HEK293 (cell line): Measurements from ENCODE around the gene SPTLC2.

Source experiments
- CTCF ChIA-PET: fragments of 350-600 bp; formaldehyde crosslinking; extraction: SDS; loops from one replicate; lab custom pipeline; 2021; ENCODE audit warnings: antibody characterized with exemption; lab: Yijun Ruan, JAX
- POLR2A ChIA-PET: fragments of 300-600 bp; formaldehyde crosslinking; extraction: SDS; loops from one replicate; lab custom pipeline; 2020; ENCODE audit warnings: antibody characterized with exemption, inconsistent platforms; lab: Yijun Ruan, JAX
- H3K27ac ChIP-seq: fragments of 200-500 bp; sonication (Bioruptor generic); 2 replicates; pipeline ENCODE4 v1.5.1; 2014; ENCODE audit warnings: low read depth, low read length, control low read depth, inconsistent platforms; ENCODE audit errors: extremely low read depth
- H3K36me3 ChIP-seq, 2 experiments: fragments of 200-500 bp in 1 of 2; sonication (Bioruptor generic) in 1 of 2; 1 replicate in 1 of 2; 2 replicates in 1 of 2; pipeline ENCODE4 v1.5.1; 2014 to 2017; ENCODE audit warnings: inconsistent platforms in 2 of 2, low read length in 2 of 2; ENCODE audit not compliant: control insufficient read depth in 2 of 2, insufficient read depth in 1 of 2
- H3K4me1 ChIP-seq: fragments of 200-500 bp; sonication (Bioruptor generic); 2 replicates; pipeline ENCODE4 v1.5.1; 2014; ENCODE audit warnings: mild to moderate bottlenecking, low read length, inconsistent platforms; ENCODE audit not compliant: control insufficient read depth, insufficient read depth
- H3K4me3 ChIP-seq: 2 replicates; pipeline ENCODE4 v1.5.1; 2011; ENCODE audit warnings: low read depth, mild to moderate bottlenecking, control low read depth, low read length, moderate library complexity
- H3K9me3 ChIP-seq: fragments of 200-500 bp; sonication (Bioruptor generic); 2 replicates; pipeline ENCODE4 v1.5.1; 2014; ENCODE audit warnings: low read depth, low read length, inconsistent platforms; ENCODE audit not compliant: control insufficient read depth, insufficient read depth
- AEBP2 ChIP-seq: fragments of 450-650 bp; formaldehyde crosslinking; IDR thresholded peaks from 2 replicates; pipeline ENCODE4 v1.5.1; 2016; ENCODE audit warnings: missing biosample characterization, missing genetic modification characterization, borderline replicate concordance
- HOXA7 ChIP-seq: sonication (generic); formaldehyde crosslinking; IDR thresholded peaks from 2 replicates; pipeline ENCODE4 v1.8.1; 2022; ENCODE audit warnings: missing genetic modification reagents, borderline replicate concordance
- KLF7 ChIP-seq: fragments of 450-650 bp; formaldehyde crosslinking; IDR thresholded peaks from 2 replicates; pipeline ENCODE4 v1.5.1; 2016; ENCODE audit warnings: missing biosample characterization, missing genetic modification characterization, borderline replicate concordance
- ZBTB10 ChIP-seq: fragments of 450-650 bp; formaldehyde crosslinking; IDR thresholded peaks from 2 replicates; pipeline ENCODE4 v1.5.1; 2016; ENCODE audit warnings: missing biosample characterization, missing genetic modification characterization
- ZBTB49 ChIP-seq: fragments of 450-650 bp; formaldehyde crosslinking; IDR thresholded peaks from 2 replicates; pipeline ENCODE4 v1.5.1; 2016; ENCODE audit warnings: missing biosample characterization, missing genetic modification characterization, low read depth
- ZIC2 ChIP-seq: fragments of 450-650 bp; formaldehyde crosslinking; IDR thresholded peaks from 2 replicates; pipeline ENCODE4 v1.5.1; 2016; ENCODE audit warnings: missing biosample characterization, missing genetic modification characterization
- ZNF157 ChIP-seq: fragments of 450-650 bp; formaldehyde crosslinking; IDR thresholded peaks from 2 replicates; pipeline ENCODE4 v1.5.1; 2016; ENCODE audit warnings: missing biosample characterization, missing genetic modification characterization
- ZNF223 ChIP-seq: fragments of 450-650 bp; formaldehyde crosslinking; IDR thresholded peaks from 2 replicates; pipeline ENCODE4 v1.5.1; 2016; ENCODE audit warnings: missing biosample characterization, missing genetic modification characterization
- ZNF292 ChIP-seq: fragments of 450-650 bp; formaldehyde crosslinking; IDR thresholded peaks from 2 replicates; pipeline ENCODE4 v1.5.1; 2016; ENCODE audit warnings: low read depth, missing biosample characterization, missing genetic modification characterization, borderline replicate concordance
- ZNF362 ChIP-seq: fragments of 450-650 bp; formaldehyde crosslinking; IDR thresholded peaks from 2 replicates; pipeline ENCODE4 v1.5.1; 2016; ENCODE audit warnings: missing biosample characterization, missing genetic modification characterization
- ZNF391 ChIP-seq: fragments of 450-650 bp; formaldehyde crosslinking; IDR thresholded peaks from 2 replicates; pipeline ENCODE4 v1.5.1; 2016; ENCODE audit warnings: low read depth, missing biosample characterization, missing genetic modification characterization, borderline replicate concordance
- ZNF449 ChIP-seq: fragments of 450-650 bp; formaldehyde crosslinking; IDR thresholded peaks from 2 replicates; pipeline ENCODE4 v1.5.1; 2017; ENCODE audit warnings: missing biosample characterization, mild to moderate bottlenecking, missing genetic modification characterization, moderate library complexity
- ZNF473 ChIP-seq: fragments of 450-650 bp; formaldehyde crosslinking; IDR thresholded peaks from 2 replicates; pipeline ENCODE4 v1.5.1; 2017; ENCODE audit warnings: missing biosample characterization, missing genetic modification characterization
- ZNF530 ChIP-seq: fragments of 450-650 bp; formaldehyde crosslinking; IDR thresholded peaks from 2 replicates; pipeline ENCODE4 v1.5.1; 2016; ENCODE audit warnings: low read depth, missing biosample characterization, missing genetic modification characterization
- ZNF558 ChIP-seq: fragments of 450-650 bp; formaldehyde crosslinking; IDR thresholded peaks from 2 replicates; pipeline ENCODE4 v1.5.1; 2016; ENCODE audit warnings: missing biosample characterization, missing genetic modification characterization
- ZNF596 ChIP-seq: fragments of 450-650 bp; IDR thresholded peaks from 2 replicates; pipeline ENCODE4 v1.5.0; 2018; ENCODE audit warnings: missing biosample characterization, mild to moderate bottlenecking, missing genetic modification characterization, moderate library complexity
- ZNF629 ChIP-seq: fragments of 450-650 bp; formaldehyde crosslinking; IDR thresholded peaks from 2 replicates; pipeline ENCODE4 v1.5.1; 2017; ENCODE audit warnings: missing biosample characterization, missing genetic modification characterization
- ZNF645 ChIP-seq: fragments of 450-650 bp; formaldehyde crosslinking; IDR thresholded peaks from 2 replicates; pipeline ENCODE4; 2016; ENCODE audit warnings: missing biosample characterization, missing genetic modification characterization
- ZNF658 ChIP-seq: fragments of 450-650 bp; formaldehyde crosslinking; IDR thresholded peaks from 2 replicates; pipeline ENCODE4; 2016; ENCODE audit warnings: missing biosample characterization, missing genetic modification characterization
- ZNF785 ChIP-seq: fragments of 450-650 bp; formaldehyde crosslinking; IDR thresholded peaks from 2 replicates; pipeline ENCODE4 v1.5.1; 2016; ENCODE audit warnings: missing biosample characterization, missing genetic modification characterization
- ZNF830 ChIP-seq: fragments of 450-650 bp; IDR thresholded peaks from 2 replicates; pipeline ENCODE4 v1.5.0; 2018; ENCODE audit warnings: missing biosample characterization, missing genetic modification characterization, low read depth, mild to moderate bottlenecking, moderate library complexity
- ZSCAN16 ChIP-seq: fragments of 450-650 bp; formaldehyde crosslinking; IDR thresholded peaks from 2 replicates; pipeline ENCODE4 v1.5.1; 2016; ENCODE audit warnings: missing biosample characterization, missing genetic modification characterization

SPTLC2 gene

GRCh38 chr14:77544571-77544970, 71.9 kb downstream of the SPTLC2 start (continued):
- no peak for TF ChIP-seq ZNF223 (tag by site-specific recombination)
- TF ChIP-seq ZNF629 (tag by site-specific recombination), result no peak
- no peak for TF ChIP-seq AEBP2
- TF ChIP-seq ZNF830 (tag by site-specific recombination), result no peak

GRCh38 chr14:77543637-77544334, 72.7 kb downstream of the SPTLC2 start:
- Histone ChIP-seq H3K27ac (no peak overlapping the region), H3K4me3 (no peak overlapping the region), H3K36me3 (peaks cover 0 to 18% of the 10 kb centered on the region in 2 experiments; a peak in 2 of 3 replicates), H3K4me1 (peaks cover 12% of the 10 kb centered on the region), H3K9me3 (no peaks in the 10 kb centered on the region)
- TF ChIP-seq ZNF362 (tag by site-specific recombination) (no peak), ZNF596 (tag by site-specific recombination) (no peak), ZNF785 (tag by site-specific recombination) (no peak), ZNF391 (tag by site-specific recombination) (no peak), ZNF658 (tag by site-specific recombination) (no peak), ZNF157 (tag by site-specific recombination) (no peak), KLF7 (tag by site-specific recombination) (no peak), ZNF292 (tag by site-specific recombination) (no peak), ZBTB49 (tag by site-specific recombination) (no peak), ZNF449 (no peak), ZNF645 (no peak), ZNF473 (tag by site-specific recombination) (no peak), ZNF558 (tag by site-specific recombination) (no peak), ZSCAN16 (no peak), HOXA7 (CRISPR knock-in tag) (no peak), ZBTB10 (tag by site-specific recombination) (no peak), ZNF530 (tag by site-specific recombination) (no peak), ZIC2 (tag by site-specific recombination) (no peak)
- POLR2A ChIA-PET, result no interaction called here
- CTCF ChIA-PET, result no interaction called here
